ENCODE measurements around the gene CSRNP2.
"Not testable (repeated sequence)": the region's sequence is repeated elsewhere in the genome, so short reads cannot be mapped to it uniquely, and the experiment has no call there.

Gene CSRNP2

DNA sequence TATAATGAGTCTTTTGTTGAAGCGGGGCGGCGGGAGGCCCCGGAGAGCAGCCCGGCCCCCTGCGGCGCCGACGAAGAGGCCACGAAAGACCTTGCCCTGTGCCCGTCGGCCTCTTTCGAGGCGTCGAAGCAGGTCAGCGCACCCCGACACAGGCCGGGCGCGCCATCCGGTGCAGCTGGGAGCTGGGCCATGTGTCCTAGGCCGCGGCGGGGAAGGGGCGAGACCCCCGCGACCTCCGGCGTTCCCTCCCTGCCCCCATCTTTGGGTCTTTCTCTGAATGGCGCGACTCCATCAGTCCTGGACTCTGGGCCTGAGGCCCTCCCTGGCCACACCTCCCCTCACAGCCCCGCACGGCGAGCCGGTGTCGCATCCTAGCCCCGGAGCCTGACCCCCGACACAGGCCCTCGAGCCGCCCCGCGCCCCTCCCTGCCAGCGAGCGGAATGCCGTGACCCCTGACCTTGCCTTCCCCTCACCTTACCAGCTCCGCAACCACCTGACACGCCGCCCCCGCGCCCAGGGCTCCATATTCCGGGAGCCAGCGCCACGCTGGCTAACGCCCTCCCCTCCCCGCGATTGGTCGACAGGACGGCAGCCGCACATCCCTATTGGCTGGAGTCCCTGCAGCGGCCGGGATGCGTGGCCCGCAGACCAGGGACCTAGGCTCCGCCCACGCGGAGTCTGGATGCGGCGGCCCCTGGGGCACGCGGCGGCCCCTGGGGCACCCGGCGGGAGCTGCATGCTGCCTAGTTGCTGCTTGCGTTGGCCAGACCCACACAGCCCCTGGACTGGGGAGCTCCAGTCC is 57.4 kb downstream of the CSRNP2 start, which contains the start of gene SLC11A2:
SLC11A2 (minus strand) TSS at position 549 of the 803 bp plus-strand sequence. CDS start 15,656 bp downstream, outside the sequence.
- peak; percentile 89 for DNase-seq

DNA sequence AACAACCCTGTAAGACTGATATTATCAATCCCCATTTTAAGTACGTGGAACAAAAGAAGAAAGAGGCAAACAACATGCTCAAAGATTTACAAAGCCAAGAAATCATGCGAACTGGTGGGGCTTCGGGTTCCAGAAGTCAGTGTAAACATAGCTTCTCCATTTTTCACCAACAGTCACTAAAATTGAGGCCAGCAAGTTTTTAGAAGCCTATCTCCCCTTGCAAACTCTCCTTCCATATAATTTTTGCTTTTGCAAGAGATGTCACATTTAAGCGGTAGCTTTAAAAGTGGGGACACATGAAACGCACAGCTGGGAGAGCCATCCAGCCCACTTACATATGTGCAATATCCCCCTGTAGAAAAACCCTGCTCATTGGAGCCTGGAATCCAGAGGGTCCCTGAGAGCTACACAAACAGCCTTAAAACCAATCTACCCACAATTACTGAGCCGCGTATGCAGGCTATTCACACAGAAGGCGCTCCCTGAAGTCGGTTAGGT is 58.0 kb downstream of the CSRNP2 start:
- no peak for DNase-seq

DNA sequence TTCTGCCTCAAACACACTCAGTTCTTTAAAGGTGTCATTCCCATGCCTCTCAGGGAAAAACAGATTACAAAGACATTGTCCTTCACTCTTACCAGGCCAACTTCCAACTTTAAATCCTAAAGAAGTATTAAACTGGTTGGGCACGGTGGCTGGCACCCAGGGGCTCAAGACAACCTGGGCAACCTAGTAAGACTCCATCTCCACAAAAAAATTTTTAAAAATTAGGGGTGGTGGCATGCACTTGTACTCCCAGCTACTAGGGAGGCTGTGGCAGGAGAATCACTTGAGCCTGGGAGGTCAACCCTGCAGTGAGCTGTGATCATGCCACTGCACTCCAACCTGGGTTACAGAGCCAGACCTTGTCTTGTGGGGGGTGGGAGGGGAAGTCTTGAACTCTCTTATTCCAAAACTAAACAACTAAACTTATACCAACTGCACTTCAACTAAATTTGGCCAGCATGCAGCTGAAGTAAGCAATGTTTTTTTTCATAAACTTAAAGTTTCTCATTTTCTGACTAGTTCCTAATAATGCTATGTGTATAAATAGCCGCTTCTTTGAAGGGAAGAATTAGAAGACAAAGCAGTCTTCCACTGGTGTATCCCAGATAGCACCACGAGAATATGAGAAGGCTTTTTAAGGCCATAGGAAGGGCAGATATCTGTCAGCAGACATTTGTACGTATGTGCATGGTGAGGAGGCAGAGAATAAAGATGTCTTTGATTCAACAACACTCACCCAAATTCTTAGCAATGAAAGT is 59.6 kb downstream of the CSRNP2 start:
- DNase-seq: no peak

DNA sequence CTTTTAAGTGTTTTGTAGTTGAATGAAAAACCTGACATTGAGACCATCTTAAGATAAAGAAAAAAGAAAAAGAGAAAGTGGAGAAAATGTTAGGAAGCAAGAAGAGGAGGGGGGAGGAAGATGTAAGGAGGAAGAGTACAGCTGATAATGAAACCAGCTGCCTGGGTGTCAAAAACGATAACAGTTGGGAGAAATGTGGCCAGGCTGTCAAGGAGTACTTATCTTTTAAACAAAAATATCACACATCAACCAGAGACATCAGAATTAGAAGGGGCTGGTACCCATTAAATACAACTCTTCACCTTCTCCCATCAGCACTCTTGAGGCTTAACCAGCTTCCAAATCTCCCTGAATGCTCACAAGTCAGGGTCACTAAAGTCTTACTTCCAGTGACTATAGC is 61.7 kb downstream of the CSRNP2 start:
- no peak for DNase-seq

DNA sequence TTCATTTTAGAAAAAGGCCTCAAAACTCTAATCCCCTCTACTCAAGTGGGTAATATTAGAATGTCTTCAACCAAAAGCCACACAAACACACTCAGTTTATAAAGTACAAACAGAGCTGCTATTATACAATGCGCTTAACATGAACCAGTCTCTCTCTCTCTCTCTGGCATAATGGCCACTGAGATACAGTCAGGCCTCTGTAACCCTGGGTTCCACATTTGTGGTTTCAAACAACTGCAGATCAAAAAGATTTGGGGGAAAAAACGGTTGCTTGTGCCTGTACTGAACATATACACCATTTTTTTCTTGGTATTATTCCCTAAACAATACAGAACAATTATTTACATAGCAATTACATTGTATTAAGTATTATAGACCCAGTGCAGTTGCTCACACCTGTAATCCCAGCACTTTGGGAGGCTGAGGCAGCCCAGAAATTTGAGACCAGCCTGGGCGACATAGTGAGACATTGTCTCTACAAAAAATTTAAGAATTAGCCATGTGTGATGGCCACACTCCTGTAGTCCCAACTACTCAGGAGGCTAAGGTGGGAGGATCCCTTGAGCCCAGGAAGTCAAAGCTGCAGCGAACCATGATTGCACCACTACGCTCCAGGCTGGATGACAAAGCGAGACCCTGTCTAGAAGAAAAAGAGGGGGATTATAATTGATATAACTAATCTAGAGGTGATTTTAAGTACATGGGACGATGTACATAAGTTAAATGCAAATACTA is 62.8 kb downstream of the CSRNP2 start:
- DNase-seq: no peak

DNA sequence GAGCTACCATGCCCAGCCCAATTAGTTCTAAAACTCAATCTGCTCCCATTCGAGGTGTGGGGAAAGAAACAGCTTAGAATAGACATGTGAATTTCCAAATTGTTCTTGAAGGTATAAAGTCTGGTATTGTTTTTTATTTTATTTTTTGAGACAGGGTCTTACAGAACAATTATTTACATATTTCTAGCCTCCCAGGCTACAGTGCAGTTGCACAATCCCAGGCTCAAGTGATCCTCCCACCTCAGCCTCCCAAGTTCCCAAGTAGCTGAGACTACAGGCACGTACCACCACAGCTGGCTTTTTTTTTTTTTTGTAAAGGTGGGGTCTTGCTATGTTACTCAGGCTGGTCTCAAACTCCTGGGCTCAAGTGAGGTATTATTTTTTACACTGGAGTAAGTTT is 63.5 kb downstream of the CSRNP2 start:
- no peak for DNase-seq

DNA sequence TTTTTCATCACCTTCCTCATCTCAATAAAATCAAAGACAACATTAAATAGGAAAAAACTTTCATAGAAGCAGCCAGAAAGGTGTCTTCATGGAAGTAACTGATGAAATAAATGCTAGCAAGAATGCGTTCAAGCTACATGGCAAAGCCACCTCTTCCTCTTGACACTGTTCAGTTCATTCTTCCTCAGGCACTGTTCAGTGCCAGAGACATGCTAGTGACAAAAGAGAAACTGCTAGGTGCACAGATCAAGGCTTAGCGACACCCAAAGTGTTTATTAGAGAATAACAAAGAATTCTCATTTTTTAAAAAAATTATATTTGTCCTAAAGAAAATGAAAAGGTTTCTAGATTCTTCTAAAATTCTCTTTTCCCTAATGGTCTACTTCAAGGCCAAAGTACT is 64.4 kb downstream of the CSRNP2 start:
- no peak for DNase-seq

DNA sequence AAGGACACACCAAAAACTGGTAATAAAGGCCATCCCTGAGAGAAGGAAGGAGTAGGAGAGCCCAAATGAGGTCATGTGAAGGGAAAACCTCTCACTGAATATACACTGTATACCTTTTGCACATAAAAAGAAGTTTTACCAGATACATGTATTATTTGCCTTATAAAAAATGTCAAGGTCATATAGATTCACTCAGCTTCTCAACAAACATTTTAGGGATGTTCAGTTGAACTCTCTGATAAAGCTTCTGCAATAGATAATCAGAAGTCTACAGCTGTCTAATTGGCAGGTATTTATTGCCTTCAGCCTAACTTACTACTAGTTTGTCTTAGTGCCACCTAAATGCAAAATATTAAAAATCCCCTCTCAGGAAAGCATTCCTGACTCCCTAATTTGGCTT is 65.9 kb downstream of the CSRNP2 start:
- no peak for DNase-seq

DNA sequence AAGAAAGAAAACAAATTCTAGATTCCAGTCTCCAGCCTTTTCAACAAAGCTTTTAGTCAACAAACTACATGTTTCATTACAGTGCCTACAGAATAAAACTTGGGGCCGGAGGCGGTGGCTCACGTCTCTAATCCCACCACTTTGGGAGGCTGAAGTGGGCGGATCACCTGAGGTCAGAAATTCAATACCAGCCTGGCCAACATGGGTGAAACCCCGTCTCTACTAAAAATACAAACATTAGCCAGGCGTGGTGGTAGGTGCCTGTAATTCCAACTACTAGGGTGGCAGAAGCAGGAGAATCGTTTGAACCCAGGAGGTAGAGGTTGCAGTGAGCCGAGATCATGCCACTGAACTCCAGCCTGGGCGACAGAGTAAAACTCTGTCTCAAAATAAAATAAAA is 68.9 kb downstream of the CSRNP2 start:
- DNase-seq: not testable (repeated sequence)

DNA sequence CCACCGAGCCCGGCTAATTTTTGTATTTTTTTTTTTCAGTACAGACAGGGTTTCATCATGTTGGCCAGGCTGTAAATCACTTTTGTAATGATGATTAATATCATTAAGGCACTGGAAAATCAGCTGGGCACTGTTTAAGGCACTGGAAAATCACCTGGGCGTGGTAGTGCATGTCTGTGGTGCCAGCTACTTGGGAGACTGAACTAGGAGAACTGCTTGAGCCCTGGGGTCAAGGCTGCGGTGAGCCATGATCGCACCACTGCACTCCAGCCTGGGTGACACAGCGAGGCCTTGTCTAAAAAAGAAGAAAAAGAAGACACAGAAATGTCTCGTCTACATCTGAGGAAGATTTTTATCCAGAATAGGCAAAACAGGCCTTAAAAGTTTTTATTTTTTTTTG is 70.0 kb downstream of the CSRNP2 start:
- no peak for DNase-seq

DNA sequence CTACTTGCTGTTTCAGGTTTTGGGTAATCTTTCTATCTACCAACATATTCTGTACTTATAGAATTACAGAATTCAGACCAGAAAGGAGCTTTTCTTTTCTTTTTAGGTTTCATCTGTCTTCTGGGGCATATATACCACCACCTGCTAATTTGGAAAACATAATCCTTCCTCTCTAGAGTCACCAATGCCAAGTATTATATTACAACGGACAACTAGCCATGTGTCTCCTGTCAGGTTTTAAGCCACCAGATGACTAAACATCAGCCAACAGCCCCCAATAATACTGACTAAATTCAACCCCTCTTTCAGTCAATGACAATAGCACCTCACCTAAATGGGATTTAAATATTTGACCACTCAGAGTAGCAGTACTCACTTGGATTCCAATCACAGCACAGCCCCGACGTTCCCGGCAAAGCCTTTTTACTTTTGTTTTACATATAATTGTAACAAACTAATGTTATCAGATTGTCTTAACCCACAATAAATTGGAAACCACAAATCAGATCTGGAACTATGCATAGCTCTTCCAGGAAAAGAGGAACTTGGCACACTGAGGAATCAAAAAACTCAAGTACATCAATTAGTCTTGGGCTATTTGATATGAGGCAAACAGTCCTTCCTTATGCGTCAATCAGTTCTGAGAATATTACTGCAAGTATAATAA is 70.7 kb downstream of the CSRNP2 start:
- no peak for DNase-seq

DNA sequence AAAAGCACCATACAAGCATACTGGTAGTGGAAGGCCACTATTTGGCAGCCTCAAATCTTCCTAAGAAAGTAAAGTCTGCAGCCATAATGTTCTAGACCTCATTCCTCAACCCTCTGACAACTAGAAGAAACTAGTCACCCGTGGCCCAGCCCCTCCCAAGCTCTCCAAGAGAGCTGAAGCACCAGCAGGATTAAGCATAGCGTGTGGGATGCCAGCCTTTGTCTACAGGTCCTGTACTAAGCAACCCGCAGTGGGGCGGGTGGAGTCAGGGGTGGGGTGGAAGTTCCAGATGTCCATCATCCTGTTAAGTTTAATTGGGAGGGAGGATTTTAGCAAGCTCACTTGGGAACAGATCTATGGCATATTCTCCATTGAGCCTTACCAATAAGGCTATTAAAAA is 71.4 kb downstream of the CSRNP2 start:
- DNase-seq: no peak

All from activated T-cell treated with anti-CD3 and anti-CD28 coated beads, Interleukin-2, amount 50 U/mL, for 1 hour (primary cell).